ENCODE results near the gene P2RX5.

The P2RX5 gene

DNA sequence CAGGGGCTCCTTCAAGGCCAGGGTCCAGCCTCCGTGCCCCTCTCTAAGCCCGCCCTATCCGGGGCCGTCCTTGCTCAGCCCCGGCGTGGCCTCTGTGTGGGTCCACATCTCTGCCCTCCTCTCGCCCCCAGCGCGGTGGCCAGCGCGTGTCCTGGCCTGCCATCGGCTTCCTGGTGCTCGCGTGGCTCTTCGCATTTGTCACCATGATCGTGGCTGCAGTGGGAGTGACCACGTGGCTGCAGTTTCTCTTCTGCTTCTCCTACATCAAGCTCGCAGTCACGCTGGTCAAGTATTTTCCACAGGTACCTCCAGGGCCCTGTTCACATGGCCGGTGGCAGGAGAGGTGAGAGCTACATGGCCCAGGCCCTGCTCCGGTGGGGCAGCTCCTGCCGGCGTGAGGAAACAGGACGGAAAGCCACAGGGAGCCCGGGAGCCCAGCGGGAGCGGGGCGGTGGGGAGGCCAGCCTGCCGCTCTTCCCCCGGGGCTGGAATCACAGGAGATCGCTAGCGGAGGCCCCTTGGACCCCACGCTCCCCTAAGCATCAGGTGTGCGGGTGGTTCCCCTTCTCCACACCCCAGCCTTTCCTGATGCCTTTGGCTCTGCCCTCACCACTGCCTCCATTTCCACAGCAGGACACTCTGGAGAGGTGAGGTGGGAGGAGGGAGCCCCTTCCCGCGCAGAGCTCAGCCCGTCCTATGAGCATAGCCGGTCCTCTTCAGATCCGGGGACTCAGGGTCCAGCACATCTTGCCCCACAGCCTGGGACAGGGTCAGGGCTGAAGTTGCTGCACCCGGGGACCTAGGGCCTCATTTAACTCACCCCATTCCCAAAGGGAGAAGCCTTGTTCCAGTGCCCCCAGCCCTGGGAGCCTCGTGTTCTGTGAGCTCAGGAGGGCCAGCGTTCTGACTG is 37.8 kb downstream of the P2RX5 start:
- no peaks in the 10 kb centered on the region for H3K9me3 ChIP-seq (ENCODE audit: control insufficient read depth, low read length)
- H3K36me3 ChIP-seq (ENCODE audit: control insufficient read depth, insufficient read depth, low read length): no peaks in the 10 kb centered on the region
- peaks cover 4% of the 10 kb centered on the region for H3K4me1 ChIP-seq (ENCODE audit: control insufficient read depth, insufficient read depth, low read length)
- 91 to 92% methylated on average over 42 of the region's 42 CpGs for WGBS, 2 experiments
- H3K27ac ChIP-seq (ENCODE audit: insufficient read depth, low read depth, low read length, poor library complexity, severe bottlenecking): no peak overlapping the region
- H3K4me3 ChIP-seq (ENCODE audit: insufficient read depth, low read depth, low read length): no peak overlapping the region
- H3K27me3 ChIP-seq (ENCODE audit: control insufficient read depth, insufficient read depth, low read length, poor library complexity, severe bottlenecking): no peaks in the 10 kb centered on the region

- no peaks in the 10 kb centered on the region for H3K36me3 ChIP-seq (ENCODE audit: control insufficient read depth, insufficient read depth, low read length)
- no peak overlapping the region for H3K27ac ChIP-seq (ENCODE audit: insufficient read depth, low read depth, low read length, poor library complexity, severe bottlenecking)
- H3K4me3 ChIP-seq (ENCODE audit: insufficient read depth, low read depth, low read length): no peak overlapping the region
- no peaks in the 10 kb centered on the region for H3K4me1 ChIP-seq (ENCODE audit: control insufficient read depth, insufficient read depth, low read length)
- H3K9me3 ChIP-seq (ENCODE audit: control insufficient read depth, low read length): no peaks in the 10 kb centered on the region
- no peaks in the 10 kb centered on the region for H3K27me3 ChIP-seq (ENCODE audit: control insufficient read depth, insufficient read depth, low read length, poor library complexity, severe bottlenecking)
- 91 to 93% methylated on average over 7 of the region's 7 CpGs for WGBS, 2 experiments
These were observed 38.4 kb downstream of the P2RX5 start for GRCh38 chr17:3657588-3657869.

GRCh38 chr17:3656755-3657587 is 39.0 kb downstream of the P2RX5 start:
- H3K4me3 ChIP-seq (ENCODE audit: insufficient read depth, low read depth, low read length): no peak overlapping the region
- no peaks in the 10 kb centered on the region for H3K4me1 ChIP-seq (ENCODE audit: control insufficient read depth, insufficient read depth, low read length)
- WGBS, 2 experiments: 92 to 93% methylated on average over 16 of the region's 16 CpGs
- no peaks in the 10 kb centered on the region for H3K27me3 ChIP-seq (ENCODE audit: control insufficient read depth, insufficient read depth, low read length, poor library complexity, severe bottlenecking)
- H3K36me3 ChIP-seq (ENCODE audit: control insufficient read depth, insufficient read depth, low read length): no peaks in the 10 kb centered on the region
- H3K9me3 ChIP-seq (ENCODE audit: control insufficient read depth, low read length): no peaks in the 10 kb centered on the region
- H3K27ac ChIP-seq (ENCODE audit: insufficient read depth, low read depth, low read length, poor library complexity, severe bottlenecking): no peak overlapping the region

- Histone ChIP-seq H3K9me3 (ENCODE audit: control insufficient read depth, low read length) (no peaks in the 10 kb centered on the region), H3K27me3 (ENCODE audit: control insufficient read depth, insufficient read depth, low read length, poor library complexity, severe bottlenecking) (no peaks in the 10 kb centered on the region), H3K4me3 (ENCODE audit: insufficient read depth, low read depth, low read length) (no peak overlapping the region), H3K36me3 (ENCODE audit: control insufficient read depth, insufficient read depth, low read length) (no peaks in the 10 kb centered on the region), H3K4me1 (ENCODE audit: control insufficient read depth, insufficient read depth, low read length) (no peaks in the 10 kb centered on the region), H3K27ac (ENCODE audit: insufficient read depth, low read depth, low read length, poor library complexity, severe bottlenecking) (no peak overlapping the region)
- 91 to 95% methylated on average over 15 of the region's 16 CpGs for WGBS, 2 experiments
These were observed 39.6 kb downstream of the P2RX5 start for GRCh38 chr17:3656353-3656752.

GRCh38 chr17:3655766-3656165 is 40.2 kb downstream of the P2RX5 start:
- Histone ChIP-seq H3K36me3 (ENCODE audit: control insufficient read depth, insufficient read depth, low read length) (no peaks in the 10 kb centered on the region), H3K4me3 (ENCODE audit: insufficient read depth, low read depth, low read length) (no peak overlapping the region), H3K27ac (ENCODE audit: insufficient read depth, low read depth, low read length, poor library complexity, severe bottlenecking) (no peak overlapping the region), H3K9me3 (ENCODE audit: control insufficient read depth, low read length) (no peaks in the 10 kb centered on the region), H3K4me1 (ENCODE audit: control insufficient read depth, insufficient read depth, low read length) (no peaks in the 10 kb centered on the region), H3K27me3 (ENCODE audit: control insufficient read depth, insufficient read depth, low read length, poor library complexity, severe bottlenecking) (no peaks in the 10 kb centered on the region)
- WGBS, 2 experiments: 90 to 92% methylated on average over 8 to 9 of the region's 11 CpGs

DNA sequence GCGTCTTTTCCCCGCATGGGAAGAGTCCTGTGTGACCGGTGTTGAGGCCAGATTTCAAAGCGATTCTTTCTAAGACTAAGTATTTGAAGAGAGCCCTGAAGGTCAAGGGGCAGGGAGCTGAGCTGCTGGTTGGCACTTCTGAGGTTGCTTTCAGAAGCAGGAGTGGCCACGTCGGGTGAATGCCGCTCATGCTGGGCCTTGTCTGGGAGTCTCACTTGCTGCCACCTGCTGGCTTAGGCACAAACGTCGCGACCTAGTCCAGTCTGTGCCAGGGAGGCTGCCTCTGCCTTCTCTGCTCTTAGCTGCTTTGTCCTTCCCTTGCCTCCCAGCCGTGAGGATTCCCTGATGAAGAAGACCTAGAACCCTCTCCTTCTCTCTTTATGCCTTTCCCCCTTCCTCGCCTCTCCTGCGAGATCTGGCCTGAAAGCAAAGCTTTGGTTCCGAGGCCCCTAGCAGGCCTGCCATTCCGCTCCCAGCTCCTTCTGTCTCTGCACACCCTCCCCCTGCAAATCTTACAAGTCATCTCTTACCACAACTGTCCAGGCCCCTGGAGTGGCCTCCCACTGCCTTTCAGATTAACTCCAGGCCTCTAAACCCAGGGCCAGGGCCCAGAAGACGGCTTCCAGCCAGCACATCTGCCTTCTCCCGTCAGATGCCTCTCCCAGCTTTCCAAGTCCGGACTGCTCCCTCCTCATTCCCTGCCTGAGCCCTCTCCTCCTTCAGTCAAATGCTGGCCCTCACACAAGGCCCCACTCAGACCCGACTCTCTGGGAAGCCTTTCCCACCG is 48.0 kb downstream of the P2RX5 start:
- WGBS, 2 experiments: 73 to 74% methylated on average over 20 of the region's 20 CpGs
- Histone ChIP-seq H3K4me1 (ENCODE audit: control insufficient read depth, insufficient read depth, low read length) (no peaks in the 10 kb centered on the region), H3K27ac (ENCODE audit: insufficient read depth, low read depth, low read length, poor library complexity, severe bottlenecking) (no peak overlapping the region), H3K36me3 (ENCODE audit: control insufficient read depth, insufficient read depth, low read length) (no peaks in the 10 kb centered on the region), H3K4me3 (ENCODE audit: insufficient read depth, low read depth, low read length) (no peak overlapping the region), H3K27me3 (ENCODE audit: control insufficient read depth, insufficient read depth, low read length, poor library complexity, severe bottlenecking) (no peaks in the 10 kb centered on the region), H3K9me3 (ENCODE audit: control insufficient read depth, low read length) (no peaks in the 10 kb centered on the region)

DNA sequence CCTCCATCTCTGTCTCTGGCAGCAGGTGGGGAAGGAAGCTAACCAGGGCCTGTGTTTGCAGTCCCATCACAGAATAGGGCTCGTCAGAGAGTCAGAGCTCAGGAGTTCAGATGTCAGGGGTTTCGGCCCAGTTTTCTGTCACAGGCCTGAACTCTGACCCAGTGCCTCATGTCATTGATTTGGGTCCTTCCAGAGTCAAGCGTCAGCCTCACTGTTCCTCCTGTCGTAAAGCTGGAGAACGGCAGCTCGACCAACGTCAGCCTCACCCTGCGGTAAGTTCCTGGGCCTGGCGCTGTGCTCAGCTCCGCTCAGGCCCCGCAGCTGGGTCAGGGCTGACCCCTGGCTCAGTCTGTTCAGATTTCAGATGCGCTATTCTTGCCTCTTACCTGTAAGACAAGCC is 48.7 kb downstream of the P2RX5 start:
- Histone ChIP-seq H3K9me3 (ENCODE audit: control insufficient read depth, low read length) (no peaks in the 10 kb centered on the region), H3K4me3 (ENCODE audit: insufficient read depth, low read depth, low read length) (no peak overlapping the region), H3K27ac (ENCODE audit: insufficient read depth, low read depth, low read length, poor library complexity, severe bottlenecking) (no peak overlapping the region), H3K27me3 (ENCODE audit: control insufficient read depth, insufficient read depth, low read length, poor library complexity, severe bottlenecking) (no peaks in the 10 kb centered on the region), H3K4me1 (ENCODE audit: control insufficient read depth, insufficient read depth, low read length) (no peaks in the 10 kb centered on the region), H3K36me3 (ENCODE audit: control insufficient read depth, insufficient read depth, low read length) (no peaks in the 10 kb centered on the region)
- WGBS, 2 experiments: 92 to 94% methylated on average over 12 of the region's 12 CpGs

DNA sequence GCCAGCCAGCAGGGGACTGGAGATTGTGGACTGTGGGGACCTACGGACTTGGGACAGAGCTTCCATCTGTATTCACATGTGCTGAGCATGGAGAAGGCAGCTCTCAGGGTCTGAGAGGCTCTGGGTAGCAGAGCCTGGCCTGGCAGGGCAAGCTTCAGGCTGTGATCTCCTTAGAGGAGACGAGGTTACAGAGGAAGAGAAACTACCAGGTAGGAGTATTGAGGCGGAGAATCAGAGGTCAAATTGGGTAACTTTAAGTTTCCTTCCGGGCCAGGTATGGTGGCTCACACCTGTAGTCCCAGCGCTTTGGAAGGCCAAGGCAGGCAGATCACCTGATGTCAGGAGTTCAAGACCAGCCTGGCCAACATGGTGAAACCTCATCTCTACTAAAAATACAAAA is 50.6 kb downstream of the P2RX5 start:
- peaks cover 2% of the 10 kb centered on the region for H3K4me1 ChIP-seq (ENCODE audit: control insufficient read depth, insufficient read depth, low read length)
- WGBS, 2 experiments: 57 to 58% methylated on average over 5 of the region's 5 CpGs
- H3K27me3 ChIP-seq (ENCODE audit: control insufficient read depth, insufficient read depth, low read length, poor library complexity, severe bottlenecking): no peaks in the 10 kb centered on the region
- H3K9me3 ChIP-seq (ENCODE audit: control insufficient read depth, low read length): no peaks in the 10 kb centered on the region
- H3K36me3 ChIP-seq (ENCODE audit: control insufficient read depth, insufficient read depth, low read length): no peaks in the 10 kb centered on the region
- H3K4me3 ChIP-seq (ENCODE audit: insufficient read depth, low read depth, low read length): no peak overlapping the region
- H3K27ac ChIP-seq (ENCODE audit: insufficient read depth, low read depth, low read length, poor library complexity, severe bottlenecking): no peak overlapping the region

DNA sequence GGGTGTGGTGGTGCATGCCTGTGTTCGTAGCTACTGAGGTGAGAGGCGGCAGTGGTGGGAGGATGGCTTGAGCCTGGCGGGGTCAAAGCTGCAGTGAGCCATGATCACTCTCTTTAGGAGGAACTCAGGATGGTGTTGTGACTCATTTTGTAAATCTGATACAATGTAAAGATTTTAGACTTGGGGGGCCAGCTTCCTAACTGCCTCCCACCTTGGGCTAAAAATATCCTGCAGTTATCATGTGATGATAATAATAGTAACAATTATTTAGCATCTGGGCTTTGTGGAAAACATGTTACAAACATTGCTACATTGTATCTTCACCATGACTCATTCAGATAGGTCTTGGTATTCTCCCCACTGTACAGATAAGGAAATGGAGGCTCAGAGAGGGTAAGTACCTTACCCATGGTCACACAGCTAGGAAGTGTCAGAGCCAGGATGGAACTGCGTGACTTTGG is 52.0 kb downstream of the P2RX5 start:
- Histone ChIP-seq H3K27me3 (ENCODE audit: control insufficient read depth, insufficient read depth, low read length, poor library complexity, severe bottlenecking) (no peaks in the 10 kb centered on the region), H3K4me1 (ENCODE audit: control insufficient read depth, insufficient read depth, low read length) (peaks cover 4% of the 10 kb centered on the region), H3K4me3 (ENCODE audit: insufficient read depth, low read depth, low read length) (no peak overlapping the region), H3K36me3 (ENCODE audit: control insufficient read depth, insufficient read depth, low read length) (no peaks in the 10 kb centered on the region), H3K9me3 (ENCODE audit: control insufficient read depth, low read length) (no peaks in the 10 kb centered on the region), H3K27ac (ENCODE audit: insufficient read depth, low read depth, low read length, poor library complexity, severe bottlenecking) (no peak overlapping the region)
- 94% methylated on average over 4 of the region's 4 CpGs for WGBS, 2 experiments

All from ectodermal cell (in vitro differentiated cells).